C4-2B (cell line): ENCODE measurements around the gene MDC1.

ENCODE experiments used
- H3K27ac ChIP-seq: fragments of 450-650 bp; 2 replicates; pipeline ENCODE4 v1.5.1; 2017
- ZFX ChIP-seq: fragments of 450-650 bp; IDR thresholded peaks from 2 replicates; pipeline ENCODE4 v1.6.1; 2017
- TF ChIP-seq, protein P1 (sequence below): fragments of 450-650 bp; conservative IDR thresholded peaks from 2 replicates; pipeline ENCODE4 v1.5.1; 2017; ENCODE audit warnings: mild to moderate bottlenecking

Gene MDC1

DNA sequence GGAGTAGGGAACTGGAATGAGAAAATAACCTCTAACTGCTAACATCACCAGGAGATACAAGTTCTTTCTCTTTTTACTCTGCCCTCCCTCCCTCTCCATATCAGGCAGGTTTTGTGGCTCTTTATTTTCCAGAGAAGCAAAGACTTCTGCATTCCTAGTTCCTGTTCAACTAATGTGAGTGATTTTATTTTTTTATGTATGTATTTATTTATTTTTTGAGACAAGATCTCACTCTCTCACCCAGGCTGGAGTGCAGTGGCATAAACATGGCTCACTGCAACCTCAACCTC, 33.2 kb upstream of the MDC1 start:
- no peak overlapping the region for H3K27ac ChIP-seq
- no peak for TF ChIP-seq ZFX
- TF ChIP-seq, protein P1, sequence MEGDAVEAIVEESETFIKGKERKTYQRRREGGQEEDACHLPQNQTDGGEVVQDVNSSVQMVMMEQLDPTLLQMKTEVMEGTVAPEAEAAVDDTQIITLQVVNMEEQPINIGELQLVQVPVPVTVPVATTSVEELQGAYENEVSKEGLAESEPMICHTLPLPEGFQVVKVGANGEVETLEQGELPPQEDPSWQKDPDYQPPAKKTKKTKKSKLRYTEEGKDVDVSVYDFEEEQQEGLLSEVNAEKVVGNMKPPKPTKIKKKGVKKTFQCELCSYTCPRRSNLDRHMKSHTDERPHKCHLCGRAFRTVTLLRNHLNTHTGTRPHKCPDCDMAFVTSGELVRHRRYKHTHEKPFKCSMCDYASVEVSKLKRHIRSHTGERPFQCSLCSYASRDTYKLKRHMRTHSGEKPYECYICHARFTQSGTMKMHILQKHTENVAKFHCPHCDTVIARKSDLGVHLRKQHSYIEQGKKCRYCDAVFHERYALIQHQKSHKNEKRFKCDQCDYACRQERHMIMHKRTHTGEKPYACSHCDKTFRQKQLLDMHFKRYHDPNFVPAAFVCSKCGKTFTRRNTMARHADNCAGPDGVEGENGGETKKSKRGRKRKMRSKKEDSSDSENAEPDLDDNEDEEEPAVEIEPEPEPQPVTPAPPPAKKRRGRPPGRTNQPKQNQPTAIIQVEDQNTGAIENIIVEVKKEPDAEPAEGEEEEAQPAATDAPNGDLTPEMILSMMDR = no peak

DNA sequence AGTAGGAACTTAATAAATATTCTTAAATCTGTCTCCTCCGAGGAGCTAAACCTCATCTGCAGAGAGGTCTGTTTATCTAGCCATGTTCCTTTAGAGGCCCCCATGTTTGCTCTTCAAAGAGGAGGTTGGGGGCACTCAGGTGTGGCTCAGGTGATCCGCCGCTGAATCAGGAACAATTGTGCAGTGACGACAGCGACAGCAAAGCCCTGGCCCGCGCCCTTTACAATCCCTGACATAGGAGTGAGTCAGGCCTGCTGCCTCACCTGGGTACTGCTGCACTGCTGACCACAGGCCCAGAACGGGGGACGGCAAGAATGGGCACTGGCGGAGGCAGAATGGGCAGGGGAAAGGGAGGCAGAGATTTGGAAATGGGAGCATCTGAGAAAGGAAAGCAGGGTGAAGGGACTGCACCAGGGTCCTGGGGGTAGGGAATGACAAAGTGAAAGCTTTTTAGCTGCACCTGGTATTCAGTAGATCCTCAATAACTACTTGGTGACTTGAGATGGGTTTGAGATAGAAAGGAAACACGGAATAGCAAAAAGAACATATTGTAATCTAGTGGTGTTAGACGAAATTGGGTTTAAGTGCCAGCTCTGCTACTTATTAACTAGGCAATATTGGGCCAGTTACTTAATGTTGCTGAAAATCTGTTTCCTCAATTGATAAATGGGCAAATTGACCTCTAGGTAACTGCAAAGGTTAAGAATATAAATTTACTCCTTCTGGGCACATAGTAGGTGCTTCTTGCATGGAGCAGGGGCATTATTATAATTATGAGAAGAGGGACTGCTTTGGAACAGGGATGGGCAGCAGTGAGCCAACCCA, 32.7 kb upstream of the MDC1 start:
- TF ChIP-seq ZFX = no peak
- TF ChIP-seq, protein P1 = no peak
- H3K27ac ChIP-seq = no peak overlapping the region

DNA sequence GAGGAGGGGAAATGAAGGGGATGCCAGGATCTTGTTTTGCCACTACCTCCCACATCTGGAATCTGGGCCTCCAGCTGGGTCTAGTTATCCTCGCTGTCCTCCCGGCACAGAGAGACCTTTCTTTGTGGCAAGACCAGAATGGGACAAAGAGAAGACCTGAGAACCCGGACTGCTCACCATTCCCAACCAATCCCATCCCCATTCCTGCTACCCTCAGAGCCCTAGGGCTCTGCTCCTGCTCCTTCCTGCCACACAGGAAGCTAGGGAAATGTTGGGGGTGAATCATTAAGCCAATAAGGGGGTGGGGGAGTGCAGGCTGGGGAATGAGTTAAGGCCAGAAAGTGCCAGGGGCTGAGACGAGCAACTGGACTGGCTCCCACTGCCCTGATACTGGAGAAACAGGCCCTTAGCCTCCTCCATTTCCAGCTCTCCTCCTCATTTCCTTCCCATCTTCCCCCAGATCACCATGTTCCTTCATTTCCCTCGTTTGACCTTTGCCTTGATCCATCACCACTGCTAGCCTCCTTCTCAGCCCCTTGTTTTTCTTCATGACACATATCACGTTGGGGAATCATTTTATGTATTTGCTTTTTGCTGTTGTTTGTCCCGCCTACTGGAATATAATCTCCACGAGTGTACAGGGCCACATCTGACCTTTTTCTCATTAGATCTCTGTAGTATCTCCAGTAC, 31.9 kb upstream of the MDC1 start:
- H3K27ac ChIP-seq = no peak overlapping the region
- TF ChIP-seq, protein P1 = no peak
- no peak for TF ChIP-seq ZFX

DNA sequence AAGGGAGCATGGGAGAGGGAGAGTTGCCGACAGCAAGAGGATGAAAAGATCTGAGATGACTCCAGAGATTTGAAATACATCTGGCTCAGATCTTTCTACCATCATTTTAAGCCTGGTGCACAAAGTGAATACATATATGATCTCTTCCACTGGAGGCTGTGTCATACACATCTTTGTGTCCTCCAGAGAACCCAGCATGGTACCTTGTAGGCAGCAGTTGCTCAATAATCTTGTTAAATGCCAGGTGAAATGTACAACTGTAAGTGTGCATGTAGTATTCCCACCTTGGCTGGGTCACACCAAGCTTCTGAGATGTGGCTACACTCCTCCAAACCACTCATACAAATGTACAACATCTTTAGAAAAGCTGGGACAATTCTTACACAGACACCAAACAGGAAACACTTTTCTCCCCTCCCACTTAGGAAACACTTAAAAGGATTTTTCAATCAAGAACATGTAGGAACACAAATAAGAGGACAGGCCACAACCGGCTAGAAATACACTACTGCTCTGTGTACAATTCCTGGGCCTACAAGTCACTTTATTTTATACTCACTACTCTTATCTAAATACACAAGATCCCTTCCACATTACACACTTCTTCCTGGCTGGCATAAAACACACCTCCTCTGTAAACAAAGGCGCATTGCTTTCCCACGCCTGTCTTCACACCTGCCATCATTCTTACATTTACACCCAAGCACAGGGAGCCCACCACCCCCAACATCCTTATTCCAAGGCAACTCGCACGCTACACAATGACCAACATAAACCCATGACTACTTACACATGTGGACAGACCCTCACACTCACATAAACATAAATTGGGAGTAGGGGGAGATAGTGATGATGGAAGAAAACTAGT, 31.1 kb upstream of the MDC1 start:
- H3K27ac ChIP-seq = no peak overlapping the region
- TF ChIP-seq ZFX = no peak
- TF ChIP-seq, protein P1 = no peak

DNA sequence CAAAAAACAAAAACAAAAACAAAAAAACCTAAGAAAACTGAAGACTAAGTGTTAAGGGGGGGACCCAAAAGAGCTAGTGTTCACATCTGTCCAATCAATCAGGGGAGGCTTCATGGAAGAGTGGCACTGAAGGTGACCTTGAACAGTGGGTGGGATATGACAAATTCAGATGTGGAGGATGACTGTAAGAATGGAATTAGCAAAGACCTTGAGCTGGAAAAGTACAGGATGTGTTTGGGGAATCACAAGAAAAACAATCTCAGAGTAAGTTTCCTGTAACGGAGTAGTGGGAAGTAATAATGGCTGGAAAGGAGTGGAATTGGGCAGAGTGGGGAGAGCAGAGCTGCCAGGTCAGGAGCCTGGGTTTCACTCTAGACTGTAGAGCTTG, 30.2 kb upstream of the MDC1 start:
- TF ChIP-seq ZFX = no peak
- TF ChIP-seq, protein P1 = no peak
- no peak overlapping the region for H3K27ac ChIP-seq

DNA sequence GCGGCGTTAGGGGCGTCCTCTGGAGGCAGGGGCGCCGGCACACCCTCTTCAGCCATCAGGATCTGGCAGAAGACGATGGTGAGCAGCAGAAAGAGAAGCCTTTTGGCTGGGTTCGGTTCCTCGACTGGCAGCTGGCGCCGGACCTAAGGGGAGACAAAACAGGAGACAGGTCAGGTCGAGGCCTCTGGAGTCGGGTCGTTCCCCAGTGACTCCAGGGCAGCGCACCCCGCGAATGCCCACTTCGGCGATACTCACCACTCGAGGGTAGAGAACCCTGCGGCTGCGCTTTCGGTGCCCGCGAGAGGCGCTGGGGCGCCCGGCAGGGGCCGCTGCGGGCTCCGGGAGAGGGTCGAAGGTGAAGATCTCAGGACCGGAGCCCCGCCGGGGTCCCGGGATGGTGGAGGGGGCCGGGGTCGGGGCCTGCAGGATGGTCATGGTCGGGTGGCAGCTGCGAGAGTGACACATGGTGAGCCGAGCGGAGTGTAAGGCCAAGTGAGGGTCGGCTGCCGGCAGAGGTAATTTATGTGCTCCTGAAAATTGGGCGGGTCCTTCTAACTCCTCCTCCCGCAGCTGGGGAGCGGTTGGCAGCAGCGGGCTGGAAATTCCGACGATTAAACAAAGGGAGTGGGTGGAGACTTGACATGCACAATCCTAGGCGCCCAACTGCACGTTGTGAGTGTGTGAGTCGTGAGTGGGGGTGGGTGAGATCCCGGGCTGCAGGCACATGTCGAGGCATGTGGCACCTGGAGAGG, 27.1 kb upstream of the MDC1 start, which contains the start of gene IER3:
TSS of gene IER3 (minus strand) at position 494 of the 752 bp plus-strand sequence. CDS start at position 465, 29 bp downstream.
- no peak for TF ChIP-seq ZFX
- TF ChIP-seq, protein P1 = no peak
- H3K27ac ChIP-seq = peak within 1 kb of the TSS; percentile 90
